HepG2 (cell line): ENCODE data around the gene ARHGEF4. TPM values are rescaled to one million over a fixed set of nuclear protein-coding genes. Genes with fewer than 3 reads are reported as not detected.

ENCODE experiments used
- ATAC-seq: fragments of 200-7000 bp; cut with Tn5 transposase; 3 replicates; pipeline ENCODE4 v1.9.1; 2020; ENCODE audit warnings: mild to moderate bottlenecking, moderate library complexity
- BruUV-seq: library from RNA; stranded (reverse); fragments of 400-500 nt; replicated peaks from 2 replicates; lab custom pipeline; 2021; lab: Mats Ljungman, UMichigan
- CTCF ChIA-PET: fragments of 300-600 bp; formaldehyde crosslinking; extraction: SDS; loops from one replicate; lab custom pipeline; 2021; ENCODE audit warnings: low total read pairs, inconsistent platforms, low intra/inter-chr PET ratio; lab: Yijun Ruan, JAX
- POLR2A ChIA-PET: fragments of 350-600 bp; sonication (Branson Sonifier 250); formaldehyde crosslinking; loops from one replicate; lab custom pipeline; 2020; ENCODE audit warnings: antibody characterized with exemption, inconsistent platforms; lab: Yijun Ruan, JAX
- DNase-seq: peaks from one replicate; pipeline ENCODE4 v3.0.0-alpha.2; 2015; ENCODE audit warnings: low spot score
- FAIRE-seq: peaks from 3 replicates; lab custom pipeline; 2011; peaks lifted over from hg19 to GRCh38; lab: Jason Lieb, UNC
- H2AFZ ChIP-seq: one replicate; pipeline ENCODE4 v1.6.1; 2011; ENCODE audit warnings: low read length, inconsistent platforms
- H3K27ac ChIP-seq: fragments of 300-600 bp; 3 replicates; pipeline ENCODE4 v1.8.0; 2011; ENCODE audit warnings: mixed run types, mild to moderate bottlenecking, mixed read lengths, low read length, inconsistent platforms; ENCODE audit not compliant: insufficient read depth; ENCODE audit errors: extremely low read length
- H3K27me3 ChIP-seq, 2 experiments: fragments of 200-600 bp in 1 of 2; 2 replicates in 1 of 2; 3 replicates in 1 of 2; pipeline versions ENCODE4 v1.6.0 to v1.8.0; 2011; ENCODE audit warnings: low read length in 2 of 2, mild to moderate bottlenecking in 2 of 2, moderate library complexity in 2 of 2, inconsistent platforms in 1 of 2; ENCODE audit not compliant: insufficient read depth in 2 of 2, control insufficient read depth in 1 of 2
- H3K36me3 ChIP-seq, 2 experiments: fragments of 200-600 bp in 1 of 2; replicated peaks in 1 of 2; 2 replicates in 1 of 2; 3 replicates in 1 of 2; pipeline versions ENCODE4 v1.5.1 to v1.8.0; 2011; ENCODE audit warnings: low read length in 2 of 2, inconsistent platforms in 1 of 2; ENCODE audit not compliant: insufficient read depth in 2 of 2, control insufficient read depth in 1 of 2
- H3K4me1 ChIP-seq: 2 replicates; pipeline ENCODE4 v1.5.1; 2012; ENCODE audit warnings: low read length, inconsistent platforms; ENCODE audit not compliant: insufficient read depth
- H3K4me2 ChIP-seq: 2 replicates; pipeline ENCODE4 v1.6.0; 2011; ENCODE audit warnings: low read depth, low read length, inconsistent platforms
- H3K4me3 ChIP-seq, 3 experiments: fragments of 200-600 bp in 1 of 3; sonication (generic), shearing (Covaris generic) in 1 of 3; replicated peaks in 1 of 3; 2 replicates each; pipeline ENCODE4 v1.5.1; 2011 to 2016; ENCODE audit warnings: low read length in 3 of 3, inconsistent platforms in 2 of 3, low read depth in 2 of 3, mild to moderate bottlenecking in 2 of 3, control low read depth in 1 of 3, mixed read lengths in 1 of 3; ENCODE audit not compliant: insufficient read depth in 1 of 3
- H3K79me2 ChIP-seq: one replicate; pipeline ENCODE4 v1.6.1; 2011; ENCODE audit warnings: low read length, inconsistent platforms; ENCODE audit not compliant: insufficient read depth
- H3K9ac ChIP-seq: 2 replicates; pipeline ENCODE4 v1.6.0; 2011; ENCODE audit warnings: mild to moderate bottlenecking, low read depth, low read length, inconsistent platforms; ENCODE audit not compliant: insufficient read depth
- H3K9me3 ChIP-seq: 2 replicates; pipeline ENCODE4 v1.5.1; 2012; ENCODE audit warnings: mild to moderate bottlenecking, low read length
- H4K20me1 ChIP-seq: 2 replicates; pipeline ENCODE4 v1.6.0; 2011; ENCODE audit warnings: inconsistent platforms, mild to moderate bottlenecking, low read length, moderate library complexity; ENCODE audit not compliant: insufficient read depth
- ATF7 ChIP-seq, 2 experiments: fragments of 450-650 bp in 1 of 2; sonication (generic) in 1 of 2; formaldehyde crosslinking in 1 of 2; IDR thresholded peaks; 2 replicates each; pipeline versions ENCODE4 v1.4.0 to v1.6.1; 2016 to 2020; ENCODE audit warnings: antibody characterized with exemption in 1 of 2, mild to moderate bottlenecking in 1 of 2, missing genetic modification reagents in 1 of 2
- FIP1L1 ChIP-seq: fragments of 200-400 bp; formaldehyde crosslinking; IDR thresholded peaks from 2 replicates; pipeline ENCODE4 v1.6.1; 2018; ENCODE audit warnings: low read depth, mild to moderate bottlenecking, low read length, moderate library complexity, borderline replicate concordance; ENCODE audit not compliant: insufficient read depth
- FOXA1 ChIP-seq, 2 experiments: fragments of 450-650 bp in 1 of 2; sonication (generic) in 1 of 2; formaldehyde crosslinking in 1 of 2; IDR thresholded peaks; 2 replicates each; pipeline versions ENCODE4 v1.4.0 to v1.6.1; 2016 to 2020; ENCODE audit warnings: missing genetic modification reagents in 1 of 2
- GPBP1L1 ChIP-seq: sonication (generic); formaldehyde crosslinking; IDR thresholded peaks from 2 replicates; pipeline ENCODE4 v1.5.0; 2020; ENCODE audit warnings: mild to moderate bottlenecking, missing genetic modification reagents
- GTF2F1 ChIP-seq: fragments of 150-350 bp; IDR thresholded peaks from 2 replicates; pipeline ENCODE4 v1.6.1; 2014; ENCODE audit warnings: low read length
- KLF6 ChIP-seq: IDR thresholded peaks from 2 replicates; pipeline ENCODE4 v1.8.0; 2016; ENCODE audit warnings: missing biosample characterization, missing genetic modification reagents
- MEIS1 ChIP-seq: sonication (generic); formaldehyde crosslinking; IDR thresholded peaks from 2 replicates; pipeline ENCODE4 v1.9.0; 2021; ENCODE audit warnings: mild to moderate bottlenecking, missing genetic modification reagents, moderate library complexity, borderline replicate concordance
- PCBP2 ChIP-seq: fragments of 200-400 bp; formaldehyde crosslinking; optimal IDR thresholded peaks from 2 replicates; pipeline ENCODE3; 2018; ENCODE audit warnings: low read length, low read depth; ENCODE audit not compliant: poor library complexity, severe bottlenecking
- RCOR2 ChIP-seq: IDR thresholded peaks from 2 replicates; pipeline ENCODE4 v1.6.1; 2016; ENCODE audit warnings: missing biosample characterization, missing genetic modification reagents
- SIN3A ChIP-seq: IDR thresholded peaks from 2 replicates; pipeline ENCODE4 v1.6.1; 2011; ENCODE audit warnings: low read depth, mild to moderate bottlenecking, control low read depth, low read length, borderline replicate concordance
- TEAD2 ChIP-seq: sonication (generic); formaldehyde crosslinking; IDR thresholded peaks from 2 replicates; pipeline ENCODE4 v1.9.0; 2021; ENCODE audit warnings: missing genetic modification reagents
- ZNF121 ChIP-seq: sonication (generic); formaldehyde crosslinking; IDR thresholded peaks from 2 replicates; pipeline ENCODE4 v1.5.0; 2020; ENCODE audit warnings: mild to moderate bottlenecking, missing genetic modification reagents
- ZNF292 ChIP-seq: sonication (generic); formaldehyde crosslinking; IDR thresholded peaks from 2 replicates; pipeline ENCODE4 v1.8.1; 2022; ENCODE audit warnings: mild to moderate bottlenecking, low read depth, missing genetic modification reagents, borderline replicate concordance
- ZNF720 ChIP-seq: sonication (generic); formaldehyde crosslinking; IDR thresholded peaks from 2 replicates; pipeline ENCODE4 v1.4.0; 2020; ENCODE audit warnings: missing genetic modification reagents
- ZNF777 ChIP-seq: sonication (generic); formaldehyde crosslinking; IDR thresholded peaks from 2 replicates; pipeline ENCODE4 v1.4.0; 2020; ENCODE audit warnings: missing genetic modification reagents
- WGBS: methylation state at CpG from one replicate; pipeline ENCODE4 v1.1.6; 2017; ENCODE audit warnings: low lambda C conversion rate; 5-methylcytosine and 5-hydroxymethylcytosine counted together
- in situ Hi-C: cut with HindIII; loops from 2 replicates; pipeline ENCODE4 v1.10.0; 2017; ENCODE audit warnings: low pct_unique_long_range_greater_than_20kb; ENCODE audit not compliant: extremely low pct_ligation_motif_present
- intact Hi-C: fragments of 100-400 bp; cut with micrococcal nuclease; formaldehyde crosslinking; loops from one replicate; pipeline ENCODE4 v1.10.0; 2022; ENCODE audit not compliant: unreplicated experiment
- polyA plus RNA-seq, 8 experiments: library from polyadenylated mRNA; depleted of rRNA in 3 of 8; stranded (reverse) in 7 of 8; unstranded in 1 of 8; fragments of >200 nt; fragmentation: Illumina TruSeq in 4 of 8; extraction: Trizol in 4 of 8; gene quantifications; 2 replicates each; pipeline versions ENCODE4 v1.2.1 to v1.2.3, GENCODE V29; 2011 to 2016; ENCODE audit warnings: low read depth in 4 of 8, missing spikeins in 1 of 8, mixed read lengths in 1 of 8; ENCODE audit not compliant: insufficient read depth in 1 of 8
- total RNA-seq, 5 experiments: library from RNA; depleted of rRNA; stranded (reverse); fragments of >200 nt; fragmentation: Illumina TruSeq; extraction: Trizol; gene quantifications; 2 replicates each; pipeline ENCODE4 v1.2.3, GENCODE V29; 2016; ENCODE audit warnings: low read depth in 1 of 5
- TF ChIP-seq, protein P1 (sequence below): sonication (generic); formaldehyde crosslinking; IDR thresholded peaks from 2 replicates; pipeline ENCODE4 v1.4.0; 2020; ENCODE audit warnings: mild to moderate bottlenecking, missing genetic modification reagents
- TF ChIP-seq, protein P2 (sequence below): IDR thresholded peaks from 2 replicates; pipeline ENCODE4 v1.6.1; 2012; ENCODE audit warnings: low read depth, low read length, improper control_type of control experiment
- TF ChIP-seq, protein P3 (sequence below): sonication (generic); formaldehyde crosslinking; IDR thresholded peaks from 2 replicates; pipeline ENCODE4 v1.5.0; 2020; ENCODE audit warnings: missing genetic modification reagents, mild to moderate bottlenecking, borderline replicate concordance

ARHGEF4 gene
- total and polyA plus RNA-seq, 2 of the 13 experiments (the other 11 are each of a cell fraction or from before 2014, with no cell fraction given), result 0.11 to 0.13 TPM

GRCh38 chr2:130884503-130884902, 47.8 kb downstream of the ARHGEF4 start (continued):
- TF ChIP-seq, protein P1, sequence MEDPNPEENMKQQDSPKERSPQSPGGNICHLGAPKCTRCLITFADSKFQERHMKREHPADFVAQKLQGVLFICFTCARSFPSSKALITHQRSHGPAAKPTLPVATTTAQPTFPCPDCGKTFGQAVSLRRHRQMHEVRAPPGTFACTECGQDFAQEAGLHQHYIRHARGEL (CRISPR knock-in tag), result no peak
- TF ChIP-seq ZNF777 (CRISPR knock-in tag) (no peak), KLF6 (CRISPR knock-in tag) (no peak), FOXA1 (IDR thresholded peaks at IDR 0.05) (no peak), FOXA1 (CRISPR knock-in tag; IDR thresholded peaks at IDR 0.05) (no peak), ATF7 (IDR thresholded peaks at IDR 0.05) (no peak), ATF7 (CRISPR knock-in tag; IDR thresholded peaks at IDR 0.05) (no peak), ZNF720 (no peak), TEAD2 (CRISPR knock-in tag) (no peak), ZNF292 (CRISPR knock-in tag) (no peak), ZNF121 (CRISPR knock-in tag) (no peak)
- TF ChIP-seq, all 625 proteins: peak for 0

DNA sequence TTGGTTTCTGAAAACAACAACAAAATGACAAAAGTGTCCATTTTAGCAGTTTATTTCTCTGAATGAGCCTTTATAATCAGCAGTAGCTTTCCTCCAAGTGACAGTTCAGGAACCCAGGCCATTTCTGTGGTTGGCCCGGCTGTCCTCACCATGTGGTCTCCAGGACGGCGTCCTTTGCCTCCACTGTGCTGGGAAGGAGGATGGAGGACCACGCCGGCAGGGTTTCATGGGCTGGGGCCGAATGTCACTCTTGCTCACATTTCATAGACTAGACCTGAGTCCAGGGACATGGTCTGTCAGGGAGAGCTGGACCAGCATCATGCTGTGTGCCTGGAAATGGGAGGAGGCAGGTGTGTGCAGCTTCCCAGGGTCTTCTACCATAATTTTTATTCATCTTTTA, 50.9 kb downstream of the ARHGEF4 start:
- in situ Hi-C loops, result no loop called here
- no peak for FAIRE-seq
- TF ChIP-seq RCOR2 (no peak), MEIS1 (CRISPR knock-in tag) (no peak), GPBP1L1 (CRISPR knock-in tag) (no peak), PCBP2 (no peak), GTF2F1 (no peak), FIP1L1 (no peak), SIN3A (no peak), ZNF720 (no peak)
- TF ChIP-seq, protein P2, sequence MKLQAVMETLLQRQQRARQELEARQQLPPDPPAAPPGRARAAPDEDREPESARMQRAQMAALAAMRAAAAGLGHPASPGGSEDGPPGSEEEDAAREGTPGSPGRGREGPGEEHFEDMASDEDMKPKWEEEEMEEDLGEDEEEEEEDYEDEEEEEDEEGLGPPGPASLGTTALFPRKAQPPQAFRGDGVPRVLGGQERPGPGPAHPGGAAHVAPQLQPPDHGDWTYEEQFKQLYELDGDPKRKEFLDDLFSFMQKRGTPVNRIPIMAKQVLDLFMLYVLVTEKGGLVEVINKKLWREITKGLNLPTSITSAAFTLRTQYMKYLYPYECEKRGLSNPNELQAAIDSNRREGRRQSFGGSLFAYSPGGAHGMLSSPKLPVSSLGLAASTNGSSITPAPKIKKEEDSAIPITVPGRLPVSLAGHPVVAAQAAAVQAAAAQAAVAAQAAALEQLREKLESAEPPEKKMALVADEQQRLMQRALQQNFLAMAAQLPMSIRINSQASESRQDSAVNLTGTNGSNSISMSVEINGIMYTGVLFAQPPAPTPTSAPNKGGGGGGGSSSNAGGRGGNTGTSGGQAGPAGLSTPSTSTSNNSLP, result no peak
- TF ChIP-seq, protein P3, sequence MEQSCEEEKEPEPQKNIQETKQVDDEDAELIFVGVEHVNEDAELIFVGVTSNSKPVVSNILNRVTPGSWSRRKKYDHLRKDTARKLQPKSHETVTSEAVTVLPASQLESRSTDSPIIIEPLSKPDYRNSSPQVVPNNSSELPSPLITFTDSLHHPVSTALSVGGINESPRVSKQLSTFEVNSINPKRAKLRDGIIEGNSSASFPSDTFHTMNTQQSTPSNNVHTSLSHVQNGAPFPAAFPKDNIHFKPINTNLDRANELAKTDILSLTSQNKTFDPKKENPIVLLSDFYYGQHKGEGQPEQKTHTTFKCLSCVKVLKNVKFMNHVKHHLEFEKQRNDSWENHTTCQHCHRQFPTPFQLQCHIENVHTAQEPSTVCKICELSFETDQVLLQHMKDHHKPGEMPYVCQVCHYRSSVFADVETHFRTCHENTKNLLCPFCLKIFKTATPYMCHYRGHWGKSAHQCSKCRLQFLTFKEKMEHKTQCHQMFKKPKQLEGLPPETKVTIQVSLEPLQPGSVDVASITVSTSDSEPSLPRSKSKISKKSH, result no peak

More for the DNA sequence above, 50.9 kb downstream of the ARHGEF4 start:
- CTCF ChIA-PET, result no interaction called here
- H3K4me2 ChIP-seq, result no peak overlapping the region
- no peaks in the 10 kb centered on the region for H3K9me3 ChIP-seq
- no peak for DNase-seq
- H3K4me1 ChIP-seq, result peaks cover 9% of the 10 kb centered on the region
- no peaks in the 10 kb centered on the region for H3K36me3 ChIP-seq
- ATAC-seq, result no peak
- H3K27me3 ChIP-seq, result peaks cover 4 to 18% of the 10 kb centered on the region in 2 experiments; a peak in 4 of 5 replicates
- no peaks in the 10 kb centered on the region for H4K20me1 ChIP-seq
- WGBS, result 22% methylated on average over 6 of the region's 6 CpGs
- POLR2A ChIA-PET, result no interaction called here
- H3K9ac ChIP-seq, result no peak overlapping the region
- no peaks in the 10 kb centered on the region for H3K79me2 ChIP-seq
- H3K4me3 ChIP-seq, result no peak overlapping the region
- no peak overlapping the region for H3K27ac ChIP-seq
- no TSS peak for BruUV-seq
- H2AFZ ChIP-seq, result no peak overlapping the region
- intact Hi-C loops, result no loop called here
